H1 (cell line): ENCODE data around the gene TMEM108. TPM values are rescaled to one million over a fixed set of nuclear protein-coding genes. Genes with fewer than 3 reads are reported as not detected.

Experiments
- SAP30 ChIP-seq: fragments of 300-600 bp; sonication (generic); IDR thresholded peaks from 2 replicates; pipeline ENCODE4 v1.7.1; 2012; ENCODE audit warnings: low read length, moderate library complexity, mild to moderate bottlenecking, inconsistent platforms; ENCODE audit not compliant: insufficient read depth, insufficient replicate concordance
- USF2 ChIP-seq: IDR thresholded peaks from 2 replicates; pipeline ENCODE4 v1.6.1; 2011; ENCODE audit warnings: low read length, improper control_type of control experiment
- polyA plus RNA-seq, 7 experiments: library from polyadenylated mRNA; depleted of rRNA in 3 of 7; stranded (reverse) in 5 of 7; unstranded in 2 of 7; fragments of >200 nt in 5 of 7; fragments of 200-250 nt in 2 of 7; gene quantifications; 1 replicate in 5 of 7; 2 replicates in 1 of 7; 4 replicates in 1 of 7; pipeline versions ENCODE4 v1.2.1 to v1.2.3, GENCODE V29; 2011 to 2013; ENCODE audit warnings: missing spikeins in 2 of 7, mixed read lengths in 2 of 7
- total RNA-seq: library from RNA; stranded (reverse); fragmentation: NEBNext Ultra II Directional; extraction: Animal tissue kit (Norgen Biotek cat#: 25700); gene quantifications from 2 replicates; pipeline ENCODE4 v1.2.1, GENCODE V29; 2021

The TMEM108 gene
- total and polyA plus RNA-seq, 2 of the 8 experiments (the other 6 are each of a cell fraction or from before 2014, with no cell fraction given), result 14.3 to 16.2 TPM

DNA sequence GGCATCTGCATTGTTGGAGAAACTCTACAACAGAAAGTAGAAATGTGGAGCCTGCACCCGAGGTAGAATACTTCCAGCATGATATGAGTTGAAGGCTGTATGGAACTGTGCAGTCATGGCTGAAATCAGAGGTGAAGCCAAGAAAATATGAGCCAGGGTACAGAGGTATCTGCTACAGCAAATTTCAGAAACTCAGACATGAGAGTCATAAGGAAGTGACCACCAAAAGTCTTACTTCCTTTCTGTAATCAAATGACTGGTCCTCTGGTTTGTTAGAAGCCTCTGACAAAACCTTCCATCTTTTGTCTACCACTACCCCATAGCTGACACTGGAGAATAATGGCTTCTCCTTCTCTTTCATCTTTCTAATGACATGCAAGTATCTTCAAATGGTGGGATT, 159.4 kb downstream of the TMEM108 start (continued):
- TF ChIP-seq SAP30, result no peak
- no peak for TF ChIP-seq USF2
- TF ChIP-seq, all 59 proteins: peak for 0
